ENCODE data around the gene TBC1D21.

DNA sequence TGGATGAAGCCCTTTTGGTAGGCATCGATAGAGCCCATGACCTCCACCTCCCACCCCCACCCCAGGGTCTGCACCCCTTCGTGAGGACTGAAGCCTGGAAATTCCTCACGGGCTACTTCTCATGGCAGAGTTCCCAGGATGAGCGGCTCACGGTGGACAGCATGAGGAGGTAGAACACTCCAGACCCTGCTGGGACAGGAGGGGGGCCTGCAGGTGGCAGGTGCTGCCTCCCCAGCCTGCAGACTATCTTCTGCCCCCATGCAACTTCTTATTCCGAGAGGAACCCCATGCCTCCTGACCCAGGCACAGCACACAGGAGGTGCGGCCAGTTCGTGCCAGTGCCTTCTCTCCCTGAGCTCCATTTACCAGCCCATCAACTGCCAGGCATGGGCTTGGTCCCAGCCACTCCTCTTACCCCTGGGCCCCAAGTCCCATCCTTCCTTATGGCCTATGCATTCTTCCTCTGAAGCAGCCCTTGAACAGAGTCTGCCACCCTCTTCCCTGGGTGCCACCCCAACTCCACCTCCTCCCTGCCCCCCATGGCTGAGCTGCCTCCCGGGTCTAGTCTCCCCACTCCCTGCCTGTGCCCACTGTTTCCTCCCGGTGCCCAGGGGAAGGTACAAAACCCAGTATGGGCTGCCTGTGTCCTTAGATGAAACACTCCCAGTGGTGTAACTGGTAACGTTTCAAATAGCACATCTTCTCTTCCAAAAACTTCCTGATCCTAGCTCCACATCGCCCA, 8.4 kb downstream of the TBC1D21 start:
- TF ChIP-seq, protein P1, sequence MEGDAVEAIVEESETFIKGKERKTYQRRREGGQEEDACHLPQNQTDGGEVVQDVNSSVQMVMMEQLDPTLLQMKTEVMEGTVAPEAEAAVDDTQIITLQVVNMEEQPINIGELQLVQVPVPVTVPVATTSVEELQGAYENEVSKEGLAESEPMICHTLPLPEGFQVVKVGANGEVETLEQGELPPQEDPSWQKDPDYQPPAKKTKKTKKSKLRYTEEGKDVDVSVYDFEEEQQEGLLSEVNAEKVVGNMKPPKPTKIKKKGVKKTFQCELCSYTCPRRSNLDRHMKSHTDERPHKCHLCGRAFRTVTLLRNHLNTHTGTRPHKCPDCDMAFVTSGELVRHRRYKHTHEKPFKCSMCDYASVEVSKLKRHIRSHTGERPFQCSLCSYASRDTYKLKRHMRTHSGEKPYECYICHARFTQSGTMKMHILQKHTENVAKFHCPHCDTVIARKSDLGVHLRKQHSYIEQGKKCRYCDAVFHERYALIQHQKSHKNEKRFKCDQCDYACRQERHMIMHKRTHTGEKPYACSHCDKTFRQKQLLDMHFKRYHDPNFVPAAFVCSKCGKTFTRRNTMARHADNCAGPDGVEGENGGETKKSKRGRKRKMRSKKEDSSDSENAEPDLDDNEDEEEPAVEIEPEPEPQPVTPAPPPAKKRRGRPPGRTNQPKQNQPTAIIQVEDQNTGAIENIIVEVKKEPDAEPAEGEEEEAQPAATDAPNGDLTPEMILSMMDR (IDR thresholded peaks at IDR 0.05; ENCODE audit: low read depth, low read length, poor library complexity, severe bottlenecking) = no peak
- TF ChIP-seq EZH2phosphoT487 (IDR thresholded peaks at IDR 0.05; ENCODE audit: borderline replicate concordance, low read length) = no peak

All from DOHH2 (cell line).